Embryonic facial prominence (tissue), 1 donor: ENCODE data around the gene SLC1A2.

Experiments used
- DNase-seq: peaks from one replicate; pipeline ENCODE4 v3.0.0-alpha.2; 2016; ENCODE audit errors: extremely low spot score

SLC1A2 gene

GRCh38 chr11:35348898-35349687 is 70.3 kb downstream of the SLC1A2 start:
- no peak for DNase-seq

GRCh38 chr11:35347921-35348331 is 71.4 kb downstream of the SLC1A2 start:
- no peak for DNase-seq

- DNase-seq = no peak
These were observed 72.0 kb downstream of the SLC1A2 start for GRCh38 chr11:35347173-35347878.

GRCh38 chr11:35346472-35347156 is 72.7 kb downstream of the SLC1A2 start:
- no peak for DNase-seq

GRCh38 chr11:35344681-35345574 is 74.4 kb downstream of the SLC1A2 start:
- no peak for DNase-seq

GRCh38 chr11:35343033-35343598 is 76.2 kb downstream of the SLC1A2 start:
- DNase-seq = no peak

- no peak for DNase-seq
These were observed 78.6 kb downstream of the SLC1A2 start for GRCh38 chr11:35340715-35341114.

GRCh38 chr11:35340071-35340470 is 79.3 kb downstream of the SLC1A2 start:
- DNase-seq = no peak

GRCh38 chr11:35338921-35339320 is 80.4 kb downstream of the SLC1A2 start:
- DNase-seq = no peak

- no peak for DNase-seq
These were observed 81.4 kb downstream of the SLC1A2 start for GRCh38 chr11:35337914-35338305.

GRCh38 chr11:35337136-35337913 is 82.0 kb downstream of the SLC1A2 start:
- no peak for DNase-seq

GRCh38 chr11:35336726-35337125 is 82.6 kb downstream of the SLC1A2 start:
- no peak for DNase-seq

- no peak for DNase-seq
These were observed 84.1 kb downstream of the SLC1A2 start for GRCh38 chr11:35335226-35335625.

GRCh38 chr11:35334385-35335090 is 84.8 kb downstream of the SLC1A2 start:
- no peak for DNase-seq

- DNase-seq = no peak
These were observed 86.8 kb downstream of the SLC1A2 start for GRCh38 chr11:35332524-35332923.

- no peak for DNase-seq
These were observed 88.4 kb downstream of the SLC1A2 start for GRCh38 chr11:35330931-35331330.

- DNase-seq = no peak
These were observed 89.0 kb downstream of the SLC1A2 start for GRCh38 chr11:35330156-35330889.

- no peak for DNase-seq
These were observed 91.5 kb downstream of the SLC1A2 start for GRCh38 chr11:35327829-35328228.

- no peak for DNase-seq
These were observed 93.0 kb downstream of the SLC1A2 start for GRCh38 chr11:35326266-35326879.
